HepG2 (cell line): Measurements from ENCODE around the gene VAMP8. TPM values are rescaled to one million over a fixed set of nuclear protein-coding genes. Genes with fewer than 3 reads are reported as not detected.

Source experiments
- CBFB ChIP-seq: sonication (generic); formaldehyde crosslinking; IDR thresholded peaks from 2 replicates; pipeline ENCODE4 v1.4.0; 2020; ENCODE audit warnings: missing genetic modification reagents
- CC2D1A ChIP-seq: sonication (generic); formaldehyde crosslinking; IDR thresholded peaks from 2 replicates; pipeline ENCODE4 v1.8.1; 2023; ENCODE audit warnings: mild to moderate bottlenecking, missing genetic modification reagents
- CENPX ChIP-seq: sonication (generic); formaldehyde crosslinking; IDR thresholded peaks from 2 replicates; pipeline ENCODE4 v1.9.0; 2021; ENCODE audit warnings: mild to moderate bottlenecking, missing genetic modification reagents, moderate library complexity
- KDM5B ChIP-seq: sonication (generic); formaldehyde crosslinking; IDR thresholded peaks from 2 replicates; pipeline ENCODE4 v1.4.0; 2020; ENCODE audit warnings: missing genetic modification reagents, mild to moderate bottlenecking, borderline replicate concordance
- LCORL ChIP-seq, 2 experiments: fragments of 450-650 bp in 1 of 2; sonication (generic) in 1 of 2; formaldehyde crosslinking in 1 of 2; IDR thresholded peaks; 2 replicates each; pipeline versions ENCODE4 v1.5.0 to v1.6.1; 2017 to 2020; ENCODE audit warnings: antibody characterized with exemption in 1 of 2, missing genetic modification reagents in 1 of 2
- MLLT10 ChIP-seq: sonication (generic); formaldehyde crosslinking; IDR thresholded peaks from 2 replicates; pipeline ENCODE4 v1.4.0; 2020; ENCODE audit warnings: missing genetic modification reagents
- TBL1XR1 ChIP-seq: fragments of 150-350 bp; IDR thresholded peaks from 2 replicates; pipeline ENCODE4 v1.6.1; 2014; ENCODE audit warnings: borderline replicate concordance, low read length; ENCODE audit not compliant: partially characterized antibody
- ZBTB20 ChIP-seq: sonication (generic); formaldehyde crosslinking; IDR thresholded peaks from 2 replicates; pipeline ENCODE4 v1.8.1; 2023; ENCODE audit warnings: missing genetic modification reagents, low read depth, mild to moderate bottlenecking, borderline replicate concordance
- ZBTB4 ChIP-seq: sonication (generic); formaldehyde crosslinking; IDR thresholded peaks from 2 replicates; pipeline ENCODE4 v1.4.0; 2020; ENCODE audit warnings: missing genetic modification reagents, mild to moderate bottlenecking, borderline replicate concordance
- ZKSCAN8 ChIP-seq: IDR thresholded peaks from 2 replicates; pipeline ENCODE4 v1.6.1; 2016; ENCODE audit warnings: borderline replicate concordance, missing genetic modification reagents, missing compliant biosample characterization
- ZNF274 ChIP-seq: sonication (generic); formaldehyde crosslinking; IDR thresholded peaks from 2 replicates; pipeline ENCODE4 v1.5.1; 2020; ENCODE audit warnings: mild to moderate bottlenecking, missing genetic modification reagents
- ZNF33A ChIP-seq: sonication (generic); formaldehyde crosslinking; IDR thresholded peaks from 2 replicates; pipeline ENCODE4 v1.5.1; 2020; ENCODE audit warnings: missing genetic modification reagents, mild to moderate bottlenecking, moderate library complexity, borderline replicate concordance
- ZNF570 ChIP-seq: sonication (generic); formaldehyde crosslinking; IDR thresholded peaks from 2 replicates; pipeline ENCODE4 v1.4.0; 2020; ENCODE audit warnings: mild to moderate bottlenecking, missing genetic modification reagents, borderline replicate concordance
- ZNF580 ChIP-seq: IDR thresholded peaks from 2 replicates; pipeline ENCODE4 v1.6.1; 2016; ENCODE audit warnings: low read depth, borderline replicate concordance
- ZNF749 ChIP-seq: sonication (generic); formaldehyde crosslinking; IDR thresholded peaks from 2 replicates; pipeline ENCODE4 v1.8.0; 2022; ENCODE audit warnings: mild to moderate bottlenecking, missing genetic modification reagents, moderate library complexity, borderline replicate concordance
- ZNF790 ChIP-seq: sonication (generic); formaldehyde crosslinking; IDR thresholded peaks from 2 replicates; pipeline ENCODE4 v1.8.0; 2022; ENCODE audit warnings: missing genetic modification reagents, mild to moderate bottlenecking, borderline replicate concordance
- ZNF841 ChIP-seq: sonication (generic); formaldehyde crosslinking; IDR thresholded peaks from 2 replicates; pipeline ENCODE4 v1.8.1; 2023; ENCODE audit warnings: missing genetic modification reagents, borderline replicate concordance
- ZNF850 ChIP-seq: sonication (generic); formaldehyde crosslinking; conservative IDR thresholded peaks from 2 replicates; pipeline ENCODE4 v1.9.0; 2021; ENCODE audit warnings: mild to moderate bottlenecking, missing genetic modification reagents
- ZSCAN21 ChIP-seq: sonication (generic); formaldehyde crosslinking; IDR thresholded peaks from 2 replicates; pipeline ENCODE4 v1.8.0; 2022; ENCODE audit warnings: mild to moderate bottlenecking, missing genetic modification reagents, moderate library complexity, borderline replicate concordance
- polyA plus RNA-seq, 8 experiments: library from polyadenylated mRNA; depleted of rRNA in 3 of 8; stranded (reverse) in 7 of 8; unstranded in 1 of 8; fragments of >200 nt; fragmentation: Illumina TruSeq in 4 of 8; extraction: Trizol in 4 of 8; gene quantifications; 2 replicates each; pipeline versions ENCODE4 v1.2.1 to v1.2.3, GENCODE V29; 2011 to 2016; ENCODE audit warnings: low read depth in 4 of 8, missing spikeins in 1 of 8, mixed read lengths in 1 of 8; ENCODE audit not compliant: insufficient read depth in 1 of 8
- total RNA-seq, 5 experiments: library from RNA; depleted of rRNA; stranded (reverse); fragments of >200 nt; fragmentation: Illumina TruSeq; extraction: Trizol; gene quantifications; 2 replicates each; pipeline ENCODE4 v1.2.3, GENCODE V29; 2016; ENCODE audit warnings: low read depth in 1 of 5
- TF ChIP-seq, protein P1 (sequence below): sonication (generic); formaldehyde crosslinking; IDR thresholded peaks from 2 replicates; pipeline ENCODE4 v1.5.1; 2020; ENCODE audit warnings: missing genetic modification reagents, mild to moderate bottlenecking, borderline replicate concordance

Gene VAMP8
- total and polyA plus RNA-seq, 2 of the 13 experiments (the other 11 are each of a cell fraction or from before 2014, with no cell fraction given), result 83.3 to 157 TPM

DNA sequence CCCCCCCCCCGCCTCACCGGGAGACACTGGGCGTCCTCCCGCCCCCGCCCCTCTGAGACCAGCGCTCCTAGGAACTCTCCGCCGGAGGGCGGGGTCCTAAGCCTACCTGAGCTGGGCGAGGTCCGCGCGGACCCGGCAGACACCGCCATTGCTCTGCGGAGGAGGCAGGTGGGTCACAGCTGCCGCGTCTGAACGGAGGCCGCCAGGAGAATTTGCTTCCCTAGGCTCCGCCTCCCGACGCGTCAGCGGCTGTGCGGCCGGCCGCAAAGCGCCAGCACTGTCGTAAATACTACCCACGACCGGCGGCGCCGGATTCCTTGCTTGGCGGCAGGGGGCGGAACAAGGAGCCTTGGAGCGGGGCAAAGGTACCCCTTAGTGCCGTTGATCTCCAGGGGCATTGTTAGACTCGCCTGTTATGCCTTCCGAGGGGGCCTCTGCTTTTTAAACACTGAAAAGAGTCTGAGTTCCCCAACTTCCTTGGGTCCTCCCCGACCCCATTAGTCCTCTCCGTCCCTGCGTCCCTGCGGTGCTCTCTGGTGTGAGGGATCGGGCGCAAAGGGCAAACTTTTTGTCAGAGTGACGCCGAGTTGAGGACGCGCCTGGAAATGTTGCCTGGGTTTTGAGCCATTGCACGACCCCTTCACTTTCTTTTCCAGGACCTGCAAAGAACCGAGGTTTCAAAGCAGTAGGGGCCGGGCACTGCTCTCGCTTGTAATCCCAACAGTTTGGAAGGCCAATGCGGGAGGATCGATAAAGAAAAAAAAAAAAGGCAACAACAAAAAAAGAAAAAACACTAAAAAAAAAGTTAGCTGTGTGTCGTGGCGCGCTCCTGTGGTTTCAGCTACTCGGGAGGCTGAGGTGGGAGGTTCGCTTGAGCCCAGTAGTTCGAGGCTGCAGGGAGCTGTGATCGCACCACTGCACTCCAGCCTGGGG is 15.8 kb upstream of the VAMP8 start, which contains the start of gene GGCX (continued):
- TF ChIP-seq CENPX (CRISPR knock-in tag) (no peak), ZNF841 (CRISPR knock-in tag) (no peak), ZNF570 (CRISPR knock-in tag) (no peak), CC2D1A (CRISPR knock-in tag) (no peak), ZNF749 (CRISPR knock-in tag) (peak; percentile 93; the same call in 1 of the 2 replicates), ZNF274 (peak; percentile 46; the same call in 1 of the 2 replicates), CBFB (peak; percentile 72; the same call in 1 of the 2 replicates), KDM5B (CRISPR knock-in tag) (peak; percentile 94), ZNF580 (CRISPR knock-in tag) (peak; percentile 85; the same call in 1 of the 2 replicates), MLLT10 (no peak), ZBTB4 (CRISPR knock-in tag) (peak; percentile 84; the same call in 1 of the 2 replicates), ZSCAN21 (CRISPR knock-in tag) (no peak; the same call in 1 of the 2 replicates), ZKSCAN8 (CRISPR knock-in tag) (no peak; the same call in 1 of the 2 replicates), ZNF790 (CRISPR knock-in tag) (peak; percentile 89), ZNF33A (CRISPR knock-in tag) (peak; percentile 83; the same call in 1 of the 2 replicates), ZBTB20 (CRISPR knock-in tag) (0 out of 2 replicates have a peak, but pooled peaks have one; percentile 80), LCORL (IDR thresholded peaks at IDR 0.05) (no peak), LCORL (CRISPR knock-in tag; IDR thresholded peaks at IDR 0.05) (peak; percentile 90), ZNF850 (CRISPR knock-in tag) (no peak), TBL1XR1 (no peak)
- TF ChIP-seq, protein P1, sequence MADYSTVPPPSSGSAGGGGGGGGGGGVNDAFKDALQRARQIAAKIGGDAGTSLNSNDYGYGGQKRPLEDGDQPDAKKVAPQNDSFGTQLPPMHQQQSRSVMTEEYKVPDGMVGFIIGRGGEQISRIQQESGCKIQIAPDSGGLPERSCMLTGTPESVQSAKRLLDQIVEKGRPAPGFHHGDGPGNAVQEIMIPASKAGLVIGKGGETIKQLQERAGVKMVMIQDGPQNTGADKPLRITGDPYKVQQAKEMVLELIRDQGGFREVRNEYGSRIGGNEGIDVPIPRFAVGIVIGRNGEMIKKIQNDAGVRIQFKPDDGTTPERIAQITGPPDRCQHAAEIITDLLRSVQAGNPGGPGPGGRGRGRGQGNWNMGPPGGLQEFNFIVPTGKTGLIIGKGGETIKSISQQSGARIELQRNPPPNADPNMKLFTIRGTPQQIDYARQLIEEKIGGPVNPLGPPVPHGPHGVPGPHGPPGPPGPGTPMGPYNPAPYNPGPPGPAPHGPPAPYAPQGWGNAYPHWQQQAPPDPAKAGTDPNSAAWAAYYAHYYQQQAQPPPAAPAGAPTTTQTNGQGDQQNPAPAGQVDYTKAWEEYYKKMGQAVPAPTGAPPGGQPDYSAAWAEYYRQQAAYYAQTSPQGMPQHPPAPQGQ, result 0 out of 2 replicates have a peak, but pooled peaks have one; percentile 62
